ENCODE results near the gene PDE4D. TPM values are rescaled to one million over a fixed set of nuclear protein-coding genes. Genes with fewer than 3 reads are reported as not detected.

PDE4D gene
- total RNA-seq, 1 experiment from 2014 or later = 2.1 TPM

DNA sequence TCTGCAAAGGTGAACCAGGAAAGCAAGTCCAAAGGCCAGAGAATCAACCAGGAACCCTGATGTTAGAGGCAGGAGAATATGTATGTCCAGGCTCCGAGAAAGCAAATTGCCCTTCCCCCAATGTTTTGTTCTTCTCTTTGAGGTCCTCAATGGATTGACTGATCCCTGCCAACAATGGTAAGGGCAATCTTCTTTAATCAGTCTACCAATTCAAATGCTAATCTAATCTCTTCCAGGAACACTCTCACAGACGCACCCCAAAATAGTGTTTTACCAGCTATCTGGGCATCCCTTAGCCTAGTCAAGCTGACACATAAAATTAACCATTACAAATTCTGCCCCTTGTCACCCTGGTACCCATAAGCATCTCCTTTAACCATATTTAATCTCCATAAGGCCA, 912.6 kb downstream of the PDE4D start:
- Histone ChIP-seq H2BK20ac (ENCODE audit: low read depth, low read length, poor library complexity, severe bottlenecking) (no peak overlapping the region), H2BK5ac (ENCODE audit: insufficient read length, low read length) (no peak overlapping the region), H3K9ac (ENCODE audit: extremely low read depth, insufficient read length, low read length) (no peak overlapping the region), H2AFZ (ENCODE audit: low read length) (no peak overlapping the region), H3K23ac (ENCODE audit: insufficient read length, low read depth, low read length) (no peak overlapping the region), H4K5ac (ENCODE audit: insufficient read length, low read depth, low read length) (no peak overlapping the region), H2BK12ac (ENCODE audit: insufficient read length, low read depth, low read length) (no peak overlapping the region), H2BK15ac (ENCODE audit: low read depth, low read length) (no peak overlapping the region), H3K23me2 (ENCODE audit: insufficient read length, low read depth, low read length, poor library complexity, severe bottlenecking) (no peaks in the 10 kb centered on the region), H3K4ac (ENCODE audit: low read depth, low read length) (no peak overlapping the region), H2BK120ac (ENCODE audit: low read depth, low read length, poor library complexity, severe bottlenecking) (no peak overlapping the region), H3K79me2 (ENCODE audit: insufficient read depth, low read length) (no peaks in the 10 kb centered on the region), H4K8ac (replicated peaks; ENCODE audit: insufficient read length, low read depth, low read length) (no peak overlapping the region), H3K79me1 (ENCODE audit: insufficient read depth, low read depth, low read length, poor library complexity, severe bottlenecking) (no peaks in the 10 kb centered on the region), H3K9me3 (ENCODE audit: control insufficient read depth, low read depth, low read length) (no peaks in the 10 kb centered on the region), H3K27me3 (ENCODE audit: insufficient read depth, low read length) (no peaks in the 10 kb centered on the region), H3T11ph (ENCODE audit: low read length) (no peak overlapping the region), H3K18ac (ENCODE audit: insufficient read length, low read depth, low read length) (no peak overlapping the region), H4K20me1 (ENCODE audit: control insufficient read depth, insufficient read depth, insufficient read length) (no peaks in the 10 kb centered on the region), H3K4me1 (ENCODE audit: insufficient read depth, low read length) (no peaks in the 10 kb centered on the region), H3K4me2 (ENCODE audit: insufficient read depth, insufficient read length, low read length) (no peak overlapping the region), H3K56ac (ENCODE audit: insufficient read length, low read depth, low read length) (no peak overlapping the region), H3K14ac (ENCODE audit: insufficient read depth, low read length) (no peak overlapping the region), H2AK5ac (ENCODE audit: insufficient read length, low read length) (no peak overlapping the region), H3K27ac (ENCODE audit: insufficient read length, low read depth, low read length) (no peak overlapping the region), H4K91ac (ENCODE audit: insufficient read length, low read depth, low read length) (no peak overlapping the region)
- Mint-ChIP-seq H3K4me1 (peaks cover 15 to 16% of the 10 kb centered on the region in 2 experiments), H3K4me3 (no peak overlapping the region), H3K9me3 (peaks cover 3 to 10% of the 10 kb centered on the region in 2 experiments; a peak in 4 of 5 replicates), H3K36me3 (ENCODE audit: insufficient read depth in 1 of 3, low read depth in 3 of 3) (peaks cover 0 to 8% (median 3%) of the 10 kb centered on the region in 3 experiments; a peak in 4 of 7 replicates), H3K27me3 (ENCODE audit: low read depth) (no peaks in the 10 kb centered on the region; the same call in 1 of the 2 replicates), H3K27ac (no peak overlapping the region; a peak in 1 of 7 replicates)
- no CpG with 5 or more reads among the region's 2 CpGs for WGBS (ENCODE audit: extremely low coverage, insufficient read length, low lambda C conversion rate)
- TF ChIP-seq, protein P1, sequence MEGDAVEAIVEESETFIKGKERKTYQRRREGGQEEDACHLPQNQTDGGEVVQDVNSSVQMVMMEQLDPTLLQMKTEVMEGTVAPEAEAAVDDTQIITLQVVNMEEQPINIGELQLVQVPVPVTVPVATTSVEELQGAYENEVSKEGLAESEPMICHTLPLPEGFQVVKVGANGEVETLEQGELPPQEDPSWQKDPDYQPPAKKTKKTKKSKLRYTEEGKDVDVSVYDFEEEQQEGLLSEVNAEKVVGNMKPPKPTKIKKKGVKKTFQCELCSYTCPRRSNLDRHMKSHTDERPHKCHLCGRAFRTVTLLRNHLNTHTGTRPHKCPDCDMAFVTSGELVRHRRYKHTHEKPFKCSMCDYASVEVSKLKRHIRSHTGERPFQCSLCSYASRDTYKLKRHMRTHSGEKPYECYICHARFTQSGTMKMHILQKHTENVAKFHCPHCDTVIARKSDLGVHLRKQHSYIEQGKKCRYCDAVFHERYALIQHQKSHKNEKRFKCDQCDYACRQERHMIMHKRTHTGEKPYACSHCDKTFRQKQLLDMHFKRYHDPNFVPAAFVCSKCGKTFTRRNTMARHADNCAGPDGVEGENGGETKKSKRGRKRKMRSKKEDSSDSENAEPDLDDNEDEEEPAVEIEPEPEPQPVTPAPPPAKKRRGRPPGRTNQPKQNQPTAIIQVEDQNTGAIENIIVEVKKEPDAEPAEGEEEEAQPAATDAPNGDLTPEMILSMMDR (conservative IDR thresholded peaks at IDR 0.05) = no peak
- no peak for DNase-seq
